Measurements from ENCODE around the gene KCTD4. TPM values are rescaled to one million over a fixed set of nuclear protein-coding genes. Genes with fewer than 3 reads are reported as not detected.

KCTD4 gene
- total and polyA plus RNA-seq, 10 of the 15 experiments (the other 5 are each of a cell fraction or from before 2014, with no cell fraction given): 0.09 TPM; not detected in 9

- TF ChIP-seq TARDBP (IDR thresholded peaks at IDR 0.05; ENCODE audit: borderline replicate concordance) (no peak), DPF2 (IDR thresholded peaks at IDR 0.05) (no peak), TAF1 (IDR thresholded peaks at IDR 0.05; ENCODE audit: borderline replicate concordance, low read depth, low read length) (no peak), SMC3 (IDR thresholded peaks at IDR 0.05; ENCODE audit: borderline replicate concordance, low read length) (no peak)
These were observed 34.0 kb downstream of the KCTD4 start (continued) for GRCh38 chr13:45166858-45167257.

- Histone ChIP-seq H3K4me3 (no peak overlapping the region), H2AFZ (ENCODE audit: control insufficient read depth, low read depth, low read length) (no peak overlapping the region), H3K27ac (ENCODE audit: control insufficient read depth, insufficient read depth) (no peak overlapping the region), H3K79me2 (ENCODE audit: control insufficient read depth, insufficient read depth, low read length) (no peaks in the 10 kb centered on the region), H4K20me1 (ENCODE audit: control insufficient read depth, insufficient read depth) (no peaks in the 10 kb centered on the region), H3K9ac (ENCODE audit: control insufficient read depth, insufficient read depth, low read length) (no peak overlapping the region), H3K4me2 (ENCODE audit: control insufficient read depth, insufficient read depth) (no peak overlapping the region), H3K27me3 (replicated peaks in 1 of 2; ENCODE audit: control insufficient read depth in 2 of 2, insufficient read depth in 2 of 2, low read length in 1 of 2) (no peaks in the 10 kb centered on the region), H3K9me3 (replicated peaks; ENCODE audit: control insufficient read depth, insufficient read depth, low read length) (peaks cover 1% of the 10 kb centered on the region; the same call in 1 of the 3 replicates), H3K36me3 (ENCODE audit: control insufficient read depth in 2 of 2, insufficient read depth in 2 of 2, low read length in 1 of 2) (peaks cover 0 to 9% of the 10 kb centered on the region in 2 experiments; a peak in 3 of 4 replicates), H3K4me1 (ENCODE audit: control insufficient read depth, insufficient read depth, low read length) (no peaks in the 10 kb centered on the region)
- ChIA-PET SMC1A (ENCODE audit: uncharacterized antibody, unreplicated experiment) (interaction anchor here (0.7 to 1.7 kb wide), 6 partner anchors 11 to 66 kb away, joined by 3 to 5 read pairs (median 4); no protein-coding TSS in a partner anchor), RAD21 (ENCODE audit: unreplicated experiment) (no interaction called here), CTCF (interaction anchor here (1.1 to 2.4 kb wide), 3 partner anchors 12 to 14 kb away, joined by 3 to 5 read pairs (median 3); no protein-coding TSS in a partner anchor), POLR2A (interaction anchor here (0.5 to 1.4 kb wide), 2 partner anchors 16 to 1308 kb away, joined by 3 to 4 read pairs; no protein-coding TSS in a partner anchor)
- intact Hi-C loops (cut with micrococcal nuclease; ENCODE audit: unreplicated experiment): no loop called here
- no peak for DNase-seq (ENCODE audit: low read depth, low spot score)
- no peak for TF ChIP-seq IKZF1 (conservative IDR thresholded peaks at IDR 0.05)
- no peak for TF ChIP-seq TBL1XR1 (IDR thresholded peaks at IDR 0.05; ENCODE audit: low read depth, low read length)
- no peak for TF ChIP-seq RCOR1 (conservative IDR thresholded peaks at IDR 0.05; ENCODE audit: low read depth, low read length)
- no peak for TF ChIP-seq NR2C2 (IDR thresholded peaks at IDR 0.05; ENCODE audit: borderline replicate concordance, control insufficient read depth, insufficient read length, low read depth)
- no peak for TF ChIP-seq IRF4 (IDR thresholded peaks at IDR 0.05; ENCODE audit: low read depth, low read length)
- no peak for TF ChIP-seq ASH2L (IDR thresholded peaks at IDR 0.05; ENCODE audit: borderline replicate concordance, low read depth)
- TF ChIP-seq BRCA1 (IDR thresholded peaks at IDR 0.05; ENCODE audit: low read depth, low read length): no peak
- no peak for TF ChIP-seq KAT2A (conservative IDR thresholded peaks at IDR 0.05; ENCODE audit: control insufficient read depth, low read depth, low read length)
- no peak for TF ChIP-seq NR2C1 (IDR thresholded peaks at IDR 0.05)
- 55% methylated on average over 1 of the region's 1 CpG for WGBS (ENCODE audit: insufficient coverage, insufficient replicate concordance, low lambda C conversion rate, missing lambda C conversion rate)
- BruUV-seq (replicated peaks): no TSS peak
- in situ Hi-C loops (cut with MboI): no loop called here
- FAIRE-seq: peak; percentile 66
- ATAC-seq: no peak
These were observed 38.0 kb downstream of the KCTD4 start for GRCh38 chr13:45162821-45163220.

All from GM12878 (cell line).